Upper lobe of left lung (tissue), 4 donors: Measurements from ENCODE around the gene SPATA18.

Source experiments
- POLR2A ChIP-seq, 4 donors: fragments of 450-650 bp; IDR thresholded peaks; one replicate each; pipeline ENCODE4 v1.5.1; 2016 to 2017; ENCODE audit warnings: antibody characterized with exemption in 4 of 4, mild to moderate bottlenecking in 2 of 4
- TF ChIP-seq, protein P1 (sequence below), 6 experiments: fragments of 450-650 bp in 4 of 6; fragments of 200-600 bp in 2 of 6; sonication (generic) in 2 of 6; IDR thresholded peaks; one replicate each; pipeline ENCODE4 v1.5.1; 2016 to 2019; ENCODE audit warnings: antibody characterized with exemption in 6 of 6

DNA sequence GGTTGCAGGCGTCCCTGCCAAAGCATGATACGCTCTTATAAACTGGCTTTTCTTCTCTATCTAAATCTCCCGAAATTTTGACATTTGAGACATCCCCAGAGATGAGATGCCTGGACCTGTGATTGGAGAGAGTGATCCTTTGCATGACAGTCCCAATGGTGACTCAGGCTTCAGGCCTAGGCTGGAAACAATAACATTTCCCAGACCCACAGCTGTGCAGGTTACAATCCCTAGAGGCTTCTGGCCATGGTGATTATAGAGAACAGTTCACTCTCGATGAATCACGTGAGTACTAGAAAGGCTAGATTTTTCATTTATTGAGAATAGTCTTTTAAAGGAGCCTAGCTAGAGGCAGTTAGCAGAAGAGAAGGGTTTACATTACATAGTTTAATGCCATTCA is 75.9 kb downstream of the SPATA18 start:
- TF ChIP-seq, protein P1, sequence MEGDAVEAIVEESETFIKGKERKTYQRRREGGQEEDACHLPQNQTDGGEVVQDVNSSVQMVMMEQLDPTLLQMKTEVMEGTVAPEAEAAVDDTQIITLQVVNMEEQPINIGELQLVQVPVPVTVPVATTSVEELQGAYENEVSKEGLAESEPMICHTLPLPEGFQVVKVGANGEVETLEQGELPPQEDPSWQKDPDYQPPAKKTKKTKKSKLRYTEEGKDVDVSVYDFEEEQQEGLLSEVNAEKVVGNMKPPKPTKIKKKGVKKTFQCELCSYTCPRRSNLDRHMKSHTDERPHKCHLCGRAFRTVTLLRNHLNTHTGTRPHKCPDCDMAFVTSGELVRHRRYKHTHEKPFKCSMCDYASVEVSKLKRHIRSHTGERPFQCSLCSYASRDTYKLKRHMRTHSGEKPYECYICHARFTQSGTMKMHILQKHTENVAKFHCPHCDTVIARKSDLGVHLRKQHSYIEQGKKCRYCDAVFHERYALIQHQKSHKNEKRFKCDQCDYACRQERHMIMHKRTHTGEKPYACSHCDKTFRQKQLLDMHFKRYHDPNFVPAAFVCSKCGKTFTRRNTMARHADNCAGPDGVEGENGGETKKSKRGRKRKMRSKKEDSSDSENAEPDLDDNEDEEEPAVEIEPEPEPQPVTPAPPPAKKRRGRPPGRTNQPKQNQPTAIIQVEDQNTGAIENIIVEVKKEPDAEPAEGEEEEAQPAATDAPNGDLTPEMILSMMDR (IDR thresholded peaks at IDR 0.05), result no peak
- TF ChIP-seq POLR2A (IDR thresholded peaks at IDR 0.05), result no peak
